T-helper 2 cell treated with Interferon-gamma antibody and Interleukin-4, amounts not matched to agents 5 μg/mL and 100 μg/mL, for 36 hours (primary cell): Measurements from ENCODE around the gene FNDC3B.
"Not testable (repeated sequence)": the region's sequence is repeated elsewhere in the genome, so short reads cannot be mapped to it uniquely, and the experiment has no call there.

Experiments used
- DNase-seq: peaks from one replicate; pipeline ENCODE4 v3.0.0; 2021; ENCODE audit warnings: low spot score
- H3K27ac Mint-ChIP-seq: one replicate; pipeline ENCODE4 v1.8.0; 2021; ENCODE audit warnings: mild to moderate bottlenecking, mixed read lengths
- H3K27me3 Mint-ChIP-seq: one replicate; pipeline ENCODE4 v1.8.0; 2021; ENCODE audit warnings: low read depth, mixed read lengths
- H3K36me3 Mint-ChIP-seq: one replicate; pipeline ENCODE4 v1.8.0; 2021; ENCODE audit warnings: low read depth, mixed read lengths
- H3K4me1 Mint-ChIP-seq: one replicate; pipeline ENCODE4 v1.8.0; 2021; ENCODE audit warnings: low read depth, mixed read lengths
- H3K4me3 Mint-ChIP-seq: one replicate; pipeline ENCODE4 v1.8.0; 2022; ENCODE audit warnings: mild to moderate bottlenecking, moderate library complexity, mixed read lengths
- H3K9me3 Mint-ChIP-seq: one replicate; pipeline ENCODE4 v1.8.0; 2021; ENCODE audit warnings: mixed read lengths

FNDC3B gene

GRCh38 chr3:172226831-172227230 is 187.5 kb downstream of the FNDC3B start:
- Mint-ChIP-seq H3K4me3 (no peak overlapping the region), H3K36me3 (no peaks in the 10 kb centered on the region), H3K4me1 (no peaks in the 10 kb centered on the region), H3K9me3 (no peaks in the 10 kb centered on the region), H3K27ac (no peak overlapping the region), H3K27me3 (no peaks in the 10 kb centered on the region)
- DNase-seq: no peak

- Mint-ChIP-seq H3K4me3 (no peak overlapping the region), H3K27me3 (no peaks in the 10 kb centered on the region), H3K27ac (no peak overlapping the region), H3K9me3 (no peaks in the 10 kb centered on the region), H3K36me3 (no peaks in the 10 kb centered on the region), H3K4me1 (no peaks in the 10 kb centered on the region)
- DNase-seq: no peak
Observed at GRCh38 chr3:172227340-172228035, 188.1 kb downstream of the FNDC3B start.

- Mint-ChIP-seq H3K9me3 (no peaks in the 10 kb centered on the region), H3K4me1 (no peaks in the 10 kb centered on the region), H3K27me3 (no peaks in the 10 kb centered on the region), H3K36me3 (no peaks in the 10 kb centered on the region), H3K27ac (no peak overlapping the region), H3K4me3 (no peak overlapping the region)
- no peak for DNase-seq
Observed at GRCh38 chr3:172228036-172228415, 188.6 kb downstream of the FNDC3B start.

GRCh38 chr3:172229462-172229861 is 190.1 kb downstream of the FNDC3B start:
- DNase-seq: no peak
- no peaks in the 10 kb centered on the region for H3K27me3 Mint-ChIP-seq
- H3K4me3 Mint-ChIP-seq: no peak overlapping the region
- no peaks in the 10 kb centered on the region for H3K36me3 Mint-ChIP-seq
- no peaks in the 10 kb centered on the region for H3K4me1 Mint-ChIP-seq
- no peaks in the 10 kb centered on the region for H3K9me3 Mint-ChIP-seq
- no peak overlapping the region for H3K27ac Mint-ChIP-seq

GRCh38 chr3:172231318-172231901 is 192.0 kb downstream of the FNDC3B start:
- H3K27ac Mint-ChIP-seq: no peak overlapping the region
- no peak for DNase-seq
- H3K27me3 Mint-ChIP-seq: no peaks in the 10 kb centered on the region
- no peak overlapping the region for H3K4me3 Mint-ChIP-seq
- no peaks in the 10 kb centered on the region for H3K4me1 Mint-ChIP-seq
- H3K36me3 Mint-ChIP-seq: no peaks in the 10 kb centered on the region
- H3K9me3 Mint-ChIP-seq: no peaks in the 10 kb centered on the region

- H3K4me1 Mint-ChIP-seq: no peaks in the 10 kb centered on the region
- H3K4me3 Mint-ChIP-seq: no peak overlapping the region
- H3K9me3 Mint-ChIP-seq: no peaks in the 10 kb centered on the region
- no peaks in the 10 kb centered on the region for H3K36me3 Mint-ChIP-seq
- no peak for DNase-seq
- no peaks in the 10 kb centered on the region for H3K27me3 Mint-ChIP-seq
- no peak overlapping the region for H3K27ac Mint-ChIP-seq
Observed at GRCh38 chr3:172232579-172233212, 193.3 kb downstream of the FNDC3B start.

- H3K36me3 Mint-ChIP-seq: no peaks in the 10 kb centered on the region
- DNase-seq: no peak
- H3K4me1 Mint-ChIP-seq: no peaks in the 10 kb centered on the region
- H3K4me3 Mint-ChIP-seq: no peak overlapping the region
- no peaks in the 10 kb centered on the region for H3K9me3 Mint-ChIP-seq
- no peak overlapping the region for H3K27ac Mint-ChIP-seq
- H3K27me3 Mint-ChIP-seq: no peaks in the 10 kb centered on the region
Observed at GRCh38 chr3:172233474-172234277, 194.3 kb downstream of the FNDC3B start.

- H3K27ac Mint-ChIP-seq: no peak overlapping the region
Observed at GRCh38 chr3:172235698-172236097, 196.3 kb downstream of the FNDC3B start.

GRCh38 chr3:172236771-172237742 is 197.7 kb downstream of the FNDC3B start:
- Mint-ChIP-seq H3K4me1 (no peaks in the 10 kb centered on the region), H3K27ac (no peak overlapping the region), H3K36me3 (peaks cover 7% of the 10 kb centered on the region), H3K27me3 (no peaks in the 10 kb centered on the region), H3K9me3 (peaks cover 14% of the 10 kb centered on the region), H3K4me3 (no peak overlapping the region)
- DNase-seq: no peak

More at GRCh38 chr3:172235698-172236097, 196.3 kb downstream of the FNDC3B start:
- no peak for DNase-seq
- H3K4me1 Mint-ChIP-seq: no peaks in the 10 kb centered on the region
- no peak overlapping the region for H3K4me3 Mint-ChIP-seq
- no peaks in the 10 kb centered on the region for H3K27me3 Mint-ChIP-seq
- peaks cover 3% of the 10 kb centered on the region for H3K9me3 Mint-ChIP-seq
- peaks cover 2% of the 10 kb centered on the region for H3K36me3 Mint-ChIP-seq

- no peaks in the 10 kb centered on the region for H3K27me3 Mint-ChIP-seq
- no peaks in the 10 kb centered on the region for H3K4me1 Mint-ChIP-seq
- peaks cover 12% of the 10 kb centered on the region for H3K36me3 Mint-ChIP-seq
- H3K9me3 Mint-ChIP-seq: peaks cover 23% of the 10 kb centered on the region
- no peak overlapping the region for H3K27ac Mint-ChIP-seq
- no peak overlapping the region for H3K4me3 Mint-ChIP-seq
- DNase-seq: no peak
Observed at GRCh38 chr3:172238188-172238587, 198.8 kb downstream of the FNDC3B start.

- no peak for DNase-seq
- no peaks in the 10 kb centered on the region for H3K4me1 Mint-ChIP-seq
- H3K27ac Mint-ChIP-seq: no peak overlapping the region
- peaks cover 16% of the 10 kb centered on the region for H3K36me3 Mint-ChIP-seq
- no peak overlapping the region for H3K4me3 Mint-ChIP-seq
- H3K9me3 Mint-ChIP-seq: peaks cover 34% of the 10 kb centered on the region
- H3K27me3 Mint-ChIP-seq: no peaks in the 10 kb centered on the region
Observed at GRCh38 chr3:172239218-172239790, 199.9 kb downstream of the FNDC3B start.

GRCh38 chr3:172241405-172241804 is 202.0 kb downstream of the FNDC3B start:
- Mint-ChIP-seq H3K27me3 (no peaks in the 10 kb centered on the region), H3K27ac (no peak overlapping the region), H3K36me3 (peaks cover 16% of the 10 kb centered on the region), H3K4me1 (no peaks in the 10 kb centered on the region), H3K9me3 (peaks cover 34% of the 10 kb centered on the region), H3K4me3 (no peak overlapping the region)
- no peak for DNase-seq

- peaks cover 17% of the 10 kb centered on the region for H3K36me3 Mint-ChIP-seq
- not testable (repeated sequence) for H3K4me1 Mint-ChIP-seq, H3K27ac Mint-ChIP-seq
Observed at GRCh38 chr3:172242471-172242870, 203.1 kb downstream of the FNDC3B start.

More at GRCh38 chr3:172242471-172242870, 203.1 kb downstream of the FNDC3B start:
- DNase-seq, H3K27me3 Mint-ChIP-seq, H3K4me3 Mint-ChIP-seq: not testable (repeated sequence)
- H3K9me3 Mint-ChIP-seq: peaks cover 34% of the 10 kb centered on the region
